Measurements from ENCODE around the gene CSRNP2.

CSRNP2 gene

GRCh38 chr12:51028126-51028812 lies 55.1 kb downstream of the CSRNP2 start:
- ChIA-PET POLR2A (interaction anchor here (0.6 kb wide), 1 partner anchor 265 kb away, joined by 3 read pairs; the partner anchor contains the start of gene ATF1), CTCF (interaction anchor here (0.7 to 2.4 kb wide), 11 partner anchors 11 to 525 kb away, joined by 3 to 8 read pairs (median 3); a partner anchor contains a TSS)
- TF ChIP-seq, protein P1, sequence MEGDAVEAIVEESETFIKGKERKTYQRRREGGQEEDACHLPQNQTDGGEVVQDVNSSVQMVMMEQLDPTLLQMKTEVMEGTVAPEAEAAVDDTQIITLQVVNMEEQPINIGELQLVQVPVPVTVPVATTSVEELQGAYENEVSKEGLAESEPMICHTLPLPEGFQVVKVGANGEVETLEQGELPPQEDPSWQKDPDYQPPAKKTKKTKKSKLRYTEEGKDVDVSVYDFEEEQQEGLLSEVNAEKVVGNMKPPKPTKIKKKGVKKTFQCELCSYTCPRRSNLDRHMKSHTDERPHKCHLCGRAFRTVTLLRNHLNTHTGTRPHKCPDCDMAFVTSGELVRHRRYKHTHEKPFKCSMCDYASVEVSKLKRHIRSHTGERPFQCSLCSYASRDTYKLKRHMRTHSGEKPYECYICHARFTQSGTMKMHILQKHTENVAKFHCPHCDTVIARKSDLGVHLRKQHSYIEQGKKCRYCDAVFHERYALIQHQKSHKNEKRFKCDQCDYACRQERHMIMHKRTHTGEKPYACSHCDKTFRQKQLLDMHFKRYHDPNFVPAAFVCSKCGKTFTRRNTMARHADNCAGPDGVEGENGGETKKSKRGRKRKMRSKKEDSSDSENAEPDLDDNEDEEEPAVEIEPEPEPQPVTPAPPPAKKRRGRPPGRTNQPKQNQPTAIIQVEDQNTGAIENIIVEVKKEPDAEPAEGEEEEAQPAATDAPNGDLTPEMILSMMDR (IDR thresholded peaks at IDR 0.05; ENCODE audit: control extremely low read depth, extremely low read depth, low read depth, missing control alignments): peak; percentile 56
- DNase-seq (ENCODE audit: extremely low spot score): no peak

GRCh38 chr12:51027342-51027835 lies 56.0 kb downstream of the CSRNP2 start:
- ChIA-PET POLR2A (interaction anchor here (0.6 kb wide), 1 partner anchor 264 kb away, joined by 3 read pairs; the partner anchor contains the start of gene ATF1), CTCF (interaction anchor here (0.7 to 2.4 kb wide), 11 partner anchors 12 to 524 kb away, joined by 3 to 8 read pairs (median 3); partner anchors contain the start of gene LETMD1)
- TF ChIP-seq, protein P1 (IDR thresholded peaks at IDR 0.05; ENCODE audit: control extremely low read depth, extremely low read depth, low read depth, missing control alignments): no peak
- DNase-seq (ENCODE audit: extremely low spot score): no peak

DNA sequence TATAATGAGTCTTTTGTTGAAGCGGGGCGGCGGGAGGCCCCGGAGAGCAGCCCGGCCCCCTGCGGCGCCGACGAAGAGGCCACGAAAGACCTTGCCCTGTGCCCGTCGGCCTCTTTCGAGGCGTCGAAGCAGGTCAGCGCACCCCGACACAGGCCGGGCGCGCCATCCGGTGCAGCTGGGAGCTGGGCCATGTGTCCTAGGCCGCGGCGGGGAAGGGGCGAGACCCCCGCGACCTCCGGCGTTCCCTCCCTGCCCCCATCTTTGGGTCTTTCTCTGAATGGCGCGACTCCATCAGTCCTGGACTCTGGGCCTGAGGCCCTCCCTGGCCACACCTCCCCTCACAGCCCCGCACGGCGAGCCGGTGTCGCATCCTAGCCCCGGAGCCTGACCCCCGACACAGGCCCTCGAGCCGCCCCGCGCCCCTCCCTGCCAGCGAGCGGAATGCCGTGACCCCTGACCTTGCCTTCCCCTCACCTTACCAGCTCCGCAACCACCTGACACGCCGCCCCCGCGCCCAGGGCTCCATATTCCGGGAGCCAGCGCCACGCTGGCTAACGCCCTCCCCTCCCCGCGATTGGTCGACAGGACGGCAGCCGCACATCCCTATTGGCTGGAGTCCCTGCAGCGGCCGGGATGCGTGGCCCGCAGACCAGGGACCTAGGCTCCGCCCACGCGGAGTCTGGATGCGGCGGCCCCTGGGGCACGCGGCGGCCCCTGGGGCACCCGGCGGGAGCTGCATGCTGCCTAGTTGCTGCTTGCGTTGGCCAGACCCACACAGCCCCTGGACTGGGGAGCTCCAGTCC lies 57.4 kb downstream of the CSRNP2 start, which contains the start of gene SLC11A2:
Gene SLC11A2 (minus strand): TSS at position 549 of the 803 bp plus-strand sequence. CDS start 15,656 bp downstream, outside the sequence.
- ChIA-PET CTCF (interaction anchor here (0.8 to 2.4 kb wide), 11 partner anchors 9 to 261 kb away, joined by 3 to 14 read pairs (median 4); partner anchors contain the start of genes LETMD1 and POU6F1), POLR2A (interaction anchor here (0.5 to 0.6 kb wide), 3 partner anchors 57 to 815 kb away, joined by 3 to 4 read pairs (median 3); no protein-coding TSS in a partner anchor)
- peak; percentile 97 for DNase-seq (ENCODE audit: extremely low spot score)
- TF ChIP-seq, protein P1 (IDR thresholded peaks at IDR 0.05; ENCODE audit: control extremely low read depth, extremely low read depth, low read depth, missing control alignments): no peak

DNA sequence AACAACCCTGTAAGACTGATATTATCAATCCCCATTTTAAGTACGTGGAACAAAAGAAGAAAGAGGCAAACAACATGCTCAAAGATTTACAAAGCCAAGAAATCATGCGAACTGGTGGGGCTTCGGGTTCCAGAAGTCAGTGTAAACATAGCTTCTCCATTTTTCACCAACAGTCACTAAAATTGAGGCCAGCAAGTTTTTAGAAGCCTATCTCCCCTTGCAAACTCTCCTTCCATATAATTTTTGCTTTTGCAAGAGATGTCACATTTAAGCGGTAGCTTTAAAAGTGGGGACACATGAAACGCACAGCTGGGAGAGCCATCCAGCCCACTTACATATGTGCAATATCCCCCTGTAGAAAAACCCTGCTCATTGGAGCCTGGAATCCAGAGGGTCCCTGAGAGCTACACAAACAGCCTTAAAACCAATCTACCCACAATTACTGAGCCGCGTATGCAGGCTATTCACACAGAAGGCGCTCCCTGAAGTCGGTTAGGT lies 58.0 kb downstream of the CSRNP2 start:
- ChIA-PET CTCF (interaction anchor here (1.0 to 2.1 kb wide), 7 partner anchors 8 to 260 kb away, joined by 3 to 14 read pairs (median 4); no protein-coding TSS in a partner anchor), POLR2A (interaction anchor here (0.6 kb wide), 1 partner anchor 58 kb away, joined by 4 read pairs; no protein-coding TSS in a partner anchor)
- no peak for DNase-seq (ENCODE audit: extremely low spot score)
- TF ChIP-seq, protein P1 (IDR thresholded peaks at IDR 0.05; ENCODE audit: control extremely low read depth, extremely low read depth, low read depth, missing control alignments): no peak

GRCh38 chr12:51023625-51024382 lies 59.6 kb downstream of the CSRNP2 start:
- ChIA-PET POLR2A (interaction anchor here (0.9 kb wide), 1 partner anchor 260 kb away, joined by 4 read pairs; the partner anchor contains the start of gene ATF1), CTCF (interaction anchor here (1.6 kb wide), 1 partner anchor 259 kb away, joined by 3 read pairs; no protein-coding TSS in a partner anchor)
- no peak for DNase-seq (ENCODE audit: extremely low spot score)
- TF ChIP-seq, protein P1 (IDR thresholded peaks at IDR 0.05; ENCODE audit: control extremely low read depth, extremely low read depth, low read depth, missing control alignments): no peak

Measured in GM10248 (cell line).